ENCODE results near the gene CDK5. TPM values are rescaled to one million over a fixed set of nuclear protein-coding genes. Genes with fewer than 3 reads are reported as not detected.

Gene CDK5
- polyA plus RNA-seq, 1 donor from 2014 or later, result 88.3 TPM

DNA sequence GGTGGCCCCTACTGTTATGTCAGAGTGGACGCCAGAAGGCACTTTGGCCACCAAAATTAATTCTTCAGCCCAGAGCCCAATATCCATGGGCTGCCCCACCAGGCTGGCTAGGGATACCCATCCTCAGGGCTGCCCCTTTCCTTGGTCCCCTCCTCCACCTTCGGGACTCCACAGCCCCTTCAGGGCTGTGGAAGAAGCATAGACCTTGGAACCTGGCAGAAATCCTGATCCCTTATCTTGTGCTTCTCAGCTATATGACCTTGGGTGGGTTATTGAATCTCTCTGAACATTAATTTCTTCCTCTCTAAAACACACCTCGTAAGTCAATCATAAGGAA lies 26.1 kb upstream of the CDK5 start:
- peak overlapping the region; percentile 75 for H3K9ac ChIP-seq (ENCODE audit: low read length)
- H3K36me3 ChIP-seq (ENCODE audit: insufficient read depth, low read length), result no peaks in the 10 kb centered on the region
- no peak for TF ChIP-seq SMC3 (conservative IDR thresholded peaks at IDR 0.05; ENCODE audit: poor library complexity)
- TF ChIP-seq, protein P1, sequence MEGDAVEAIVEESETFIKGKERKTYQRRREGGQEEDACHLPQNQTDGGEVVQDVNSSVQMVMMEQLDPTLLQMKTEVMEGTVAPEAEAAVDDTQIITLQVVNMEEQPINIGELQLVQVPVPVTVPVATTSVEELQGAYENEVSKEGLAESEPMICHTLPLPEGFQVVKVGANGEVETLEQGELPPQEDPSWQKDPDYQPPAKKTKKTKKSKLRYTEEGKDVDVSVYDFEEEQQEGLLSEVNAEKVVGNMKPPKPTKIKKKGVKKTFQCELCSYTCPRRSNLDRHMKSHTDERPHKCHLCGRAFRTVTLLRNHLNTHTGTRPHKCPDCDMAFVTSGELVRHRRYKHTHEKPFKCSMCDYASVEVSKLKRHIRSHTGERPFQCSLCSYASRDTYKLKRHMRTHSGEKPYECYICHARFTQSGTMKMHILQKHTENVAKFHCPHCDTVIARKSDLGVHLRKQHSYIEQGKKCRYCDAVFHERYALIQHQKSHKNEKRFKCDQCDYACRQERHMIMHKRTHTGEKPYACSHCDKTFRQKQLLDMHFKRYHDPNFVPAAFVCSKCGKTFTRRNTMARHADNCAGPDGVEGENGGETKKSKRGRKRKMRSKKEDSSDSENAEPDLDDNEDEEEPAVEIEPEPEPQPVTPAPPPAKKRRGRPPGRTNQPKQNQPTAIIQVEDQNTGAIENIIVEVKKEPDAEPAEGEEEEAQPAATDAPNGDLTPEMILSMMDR (IDR thresholded peaks at IDR 0.05; ENCODE audit: poor library complexity, severe bottlenecking), result no peak
- no peak for TF ChIP-seq TAF1 (IDR thresholded peaks at IDR 0.05; ENCODE audit: low read depth)
- TF ChIP-seq EZH2 (IDR thresholded peaks at IDR 0.05; ENCODE audit: borderline replicate concordance, insufficient read depth, low read length, poor library complexity, severe bottlenecking), result no peak
- no peak for TF ChIP-seq POLR2AphosphoS5 (IDR thresholded peaks at IDR 0.05)
- TF ChIP-seq, protein P2, sequence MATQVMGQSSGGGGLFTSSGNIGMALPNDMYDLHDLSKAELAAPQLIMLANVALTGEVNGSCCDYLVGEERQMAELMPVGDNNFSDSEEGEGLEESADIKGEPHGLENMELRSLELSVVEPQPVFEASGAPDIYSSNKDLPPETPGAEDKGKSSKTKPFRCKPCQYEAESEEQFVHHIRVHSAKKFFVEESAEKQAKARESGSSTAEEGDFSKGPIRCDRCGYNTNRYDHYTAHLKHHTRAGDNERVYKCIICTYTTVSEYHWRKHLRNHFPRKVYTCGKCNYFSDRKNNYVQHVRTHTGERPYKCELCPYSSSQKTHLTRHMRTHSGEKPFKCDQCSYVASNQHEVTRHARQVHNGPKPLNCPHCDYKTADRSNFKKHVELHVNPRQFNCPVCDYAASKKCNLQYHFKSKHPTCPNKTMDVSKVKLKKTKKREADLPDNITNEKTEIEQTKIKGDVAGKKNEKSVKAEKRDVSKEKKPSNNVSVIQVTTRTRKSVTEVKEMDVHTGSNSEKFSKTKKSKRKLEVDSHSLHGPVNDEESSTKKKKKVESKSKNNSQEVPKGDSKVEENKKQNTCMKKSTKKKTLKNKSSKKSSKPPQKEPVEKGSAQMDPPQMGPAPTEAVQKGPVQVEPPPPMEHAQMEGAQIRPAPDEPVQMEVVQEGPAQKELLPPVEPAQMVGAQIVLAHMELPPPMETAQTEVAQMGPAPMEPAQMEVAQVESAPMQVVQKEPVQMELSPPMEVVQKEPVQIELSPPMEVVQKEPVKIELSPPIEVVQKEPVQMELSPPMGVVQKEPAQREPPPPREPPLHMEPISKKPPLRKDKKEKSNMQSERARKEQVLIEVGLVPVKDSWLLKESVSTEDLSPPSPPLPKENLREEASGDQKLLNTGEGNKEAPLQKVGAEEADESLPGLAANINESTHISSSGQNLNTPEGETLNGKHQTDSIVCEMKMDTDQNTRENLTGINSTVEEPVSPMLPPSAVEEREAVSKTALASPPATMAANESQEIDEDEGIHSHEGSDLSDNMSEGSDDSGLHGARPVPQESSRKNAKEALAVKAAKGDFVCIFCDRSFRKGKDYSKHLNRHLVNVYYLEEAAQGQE (IDR thresholded peaks at IDR 0.05; ENCODE audit: borderline replicate concordance), result no peak
- TF ChIP-seq MXI1 (conservative IDR thresholded peaks at IDR 0.05; ENCODE audit: poor library complexity, severe bottlenecking), result no peak
- no peak for TF ChIP-seq EP300 (conservative IDR thresholded peaks at IDR 0.05; ENCODE audit: poor library complexity, severe bottlenecking)
- TF ChIP-seq RAD21 (conservative IDR thresholded peaks at IDR 0.05), result no peak
- no peak overlapping the region for H3K4me2 ChIP-seq (ENCODE audit: low read length)
- H3K9me3 ChIP-seq (ENCODE audit: low read length), result no peaks in the 10 kb centered on the region
- peaks cover 25% of the 10 kb centered on the region for H3K79me2 ChIP-seq (replicated peaks; ENCODE audit: insufficient read depth, low read length)
- no peaks in the 10 kb centered on the region for H3K27me3 ChIP-seq (ENCODE audit: insufficient read depth, low read depth, low read length)
- no peaks in the 10 kb centered on the region for H3K9me2 ChIP-seq (ENCODE audit: insufficient read depth, low read length)
- peaks cover 13% of the 10 kb centered on the region for H4K20me1 ChIP-seq (ENCODE audit: insufficient read depth)
- H3K4me3 ChIP-seq (ENCODE audit: low read length), result peak overlapping the region; percentile 79
- H3F3A ChIP-seq (ENCODE audit: insufficient read depth, low read length, poor library complexity, severe bottlenecking), result peaks cover 3% of the 10 kb centered on the region
- H3K27ac ChIP-seq (ENCODE audit: low read length), result peak overlapping the region; percentile 23
- H2AFZ ChIP-seq (ENCODE audit: low read depth, low read length), result no peak overlapping the region

DNA sequence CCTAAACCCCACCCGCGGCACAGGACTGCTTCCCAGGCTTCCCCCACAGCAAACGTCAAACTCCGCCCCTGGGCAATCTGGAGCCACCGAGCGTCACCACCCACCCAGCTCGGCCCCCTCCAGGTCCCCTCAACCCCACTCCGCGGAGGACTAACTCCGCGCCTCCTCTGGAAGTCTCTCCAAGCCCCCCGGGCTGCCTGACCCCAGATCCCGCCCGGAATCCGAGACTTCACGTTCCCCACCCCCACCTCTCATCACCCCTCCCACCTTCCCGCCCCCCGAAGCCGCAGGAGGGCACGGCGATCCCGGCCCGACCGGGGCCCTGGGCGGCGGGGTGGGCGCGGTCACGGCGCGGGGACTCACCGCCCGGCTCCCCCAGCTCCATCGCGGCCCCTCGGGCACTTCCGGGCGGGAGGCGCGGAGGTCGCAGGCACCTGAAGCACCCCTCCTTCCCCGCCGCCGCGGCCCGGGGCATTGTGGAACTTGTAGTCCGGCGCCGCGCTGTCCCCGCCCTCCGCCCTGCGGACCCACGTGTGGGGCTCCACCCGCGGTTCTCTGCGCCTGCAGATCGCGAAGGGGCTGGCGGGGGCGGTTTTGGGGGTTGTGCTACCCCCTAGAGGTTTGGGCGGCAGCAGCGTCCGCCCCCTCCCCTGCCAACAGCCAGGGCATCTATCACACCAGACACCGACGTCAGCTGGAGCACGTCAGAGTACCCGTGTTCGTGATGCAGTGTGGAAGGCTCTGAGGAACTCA lies 25.6 kb upstream of the CDK5 start, which contains the start of gene TMUB1:
TMUB1 (minus strand) TSS at position 423 of the 753 bp plus-strand sequence. CDS start 930 bp downstream, outside the sequence.
- H3K9ac ChIP-seq (ENCODE audit: low read length), result peak within 1 kb of the TSS; percentile 75
- TF ChIP-seq EP300 (conservative IDR thresholded peaks at IDR 0.05; ENCODE audit: poor library complexity, severe bottlenecking), result no peak
- TF ChIP-seq MXI1 (conservative IDR thresholded peaks at IDR 0.05; ENCODE audit: poor library complexity, severe bottlenecking), result peak; percentile 93
- TF ChIP-seq SMC3 (conservative IDR thresholded peaks at IDR 0.05; ENCODE audit: poor library complexity), result no peak
- TF ChIP-seq POLR2AphosphoS5 (IDR thresholded peaks at IDR 0.05), result peak; percentile 24
- TF ChIP-seq, protein P1 (IDR thresholded peaks at IDR 0.05; ENCODE audit: poor library complexity, severe bottlenecking), result peak; percentile 21
- peaks cover 19% of the 10 kb centered on the region for H3K79me2 ChIP-seq (replicated peaks; ENCODE audit: insufficient read depth, low read length)

More for the DNA sequence above, 25.6 kb upstream of the CDK5 start, which contains the start of gene TMUB1:
- Histone ChIP-seq H2AFZ (ENCODE audit: low read depth, low read length) (peak within 1 kb of the TSS; percentile 40), H3K9me2 (ENCODE audit: insufficient read depth, low read length) (no peaks in the 10 kb centered on the region), H4K20me1 (ENCODE audit: insufficient read depth) (peaks cover 8% of the 10 kb centered on the region), H3K27me3 (ENCODE audit: insufficient read depth, low read depth, low read length) (no peaks in the 10 kb centered on the region), H3K4me2 (ENCODE audit: low read length) (peak within 1 kb of the TSS; percentile 56), H3K27ac (ENCODE audit: low read length) (peak within 1 kb of the TSS; percentile 23), H3F3A (ENCODE audit: insufficient read depth, low read length, poor library complexity, severe bottlenecking) (peaks cover under 1% of the 10 kb centered on the region), H3K9me3 (ENCODE audit: low read length) (no peaks in the 10 kb centered on the region), H3K4me3 (ENCODE audit: low read length) (peak within 1 kb of the TSS; percentile 79), H3K36me3 (ENCODE audit: insufficient read depth, low read length) (no peaks in the 10 kb centered on the region)
